IgD-negative memory B cell (primary cell): ENCODE measurements around the gene PSMD8. TPM values are rescaled to one million over a fixed set of nuclear protein-coding genes. Genes with fewer than 3 reads are reported as not detected.
A peak's percentile ranks its signal among the peaks of the same experiment; 100 is the strongest.
"Not testable (repeated sequence)": the region's sequence is repeated elsewhere in the genome, so short reads cannot be mapped to it uniquely, and the experiment has no call there.

Experiments
- H3K27ac Mint-ChIP-seq, 3 donors: one replicate each; pipeline ENCODE4 v1.8.0; 2020 to 2022; ENCODE audit warnings: mild to moderate bottlenecking in 3 of 3, mixed read lengths in 3 of 3, moderate library complexity in 1 of 3
- H3K27me3 Mint-ChIP-seq: one replicate; pipeline ENCODE4 v1.8.0; 2021; ENCODE audit warnings: mixed read lengths
- H3K36me3 Mint-ChIP-seq: one replicate; pipeline ENCODE4 v1.8.0; 2020; ENCODE audit warnings: mild to moderate bottlenecking, mixed read lengths
- H3K4me1 Mint-ChIP-seq, 3 donors: one replicate each; pipeline ENCODE4 v1.8.0; 2020 to 2022; ENCODE audit warnings: mixed read lengths in 3 of 3, mild to moderate bottlenecking in 1 of 3
- H3K4me3 Mint-ChIP-seq, 4 donors: one replicate each; pipeline ENCODE4 v1.8.0; 2020 to 2022; ENCODE audit warnings: mild to moderate bottlenecking in 4 of 4, mixed read lengths in 4 of 4, moderate library complexity in 3 of 4
- H3K9me3 Mint-ChIP-seq, 3 donors: one replicate each; pipeline ENCODE4 v1.8.0; 2020 to 2021; ENCODE audit warnings: mixed read lengths in 3 of 3, mild to moderate bottlenecking in 1 of 3
- polyA plus RNA-seq: library from polyadenylated mRNA; unstranded; fragments of 300-500 nt; fragmentation: Illumina TruSeq; gene quantifications from one replicate; pipeline ENCODE4 v1.2.3, GENCODE V29; 2021

Gene PSMD8
- polyA plus RNA-seq, 1 donor from 2014 or later = 191 TPM

DNA sequence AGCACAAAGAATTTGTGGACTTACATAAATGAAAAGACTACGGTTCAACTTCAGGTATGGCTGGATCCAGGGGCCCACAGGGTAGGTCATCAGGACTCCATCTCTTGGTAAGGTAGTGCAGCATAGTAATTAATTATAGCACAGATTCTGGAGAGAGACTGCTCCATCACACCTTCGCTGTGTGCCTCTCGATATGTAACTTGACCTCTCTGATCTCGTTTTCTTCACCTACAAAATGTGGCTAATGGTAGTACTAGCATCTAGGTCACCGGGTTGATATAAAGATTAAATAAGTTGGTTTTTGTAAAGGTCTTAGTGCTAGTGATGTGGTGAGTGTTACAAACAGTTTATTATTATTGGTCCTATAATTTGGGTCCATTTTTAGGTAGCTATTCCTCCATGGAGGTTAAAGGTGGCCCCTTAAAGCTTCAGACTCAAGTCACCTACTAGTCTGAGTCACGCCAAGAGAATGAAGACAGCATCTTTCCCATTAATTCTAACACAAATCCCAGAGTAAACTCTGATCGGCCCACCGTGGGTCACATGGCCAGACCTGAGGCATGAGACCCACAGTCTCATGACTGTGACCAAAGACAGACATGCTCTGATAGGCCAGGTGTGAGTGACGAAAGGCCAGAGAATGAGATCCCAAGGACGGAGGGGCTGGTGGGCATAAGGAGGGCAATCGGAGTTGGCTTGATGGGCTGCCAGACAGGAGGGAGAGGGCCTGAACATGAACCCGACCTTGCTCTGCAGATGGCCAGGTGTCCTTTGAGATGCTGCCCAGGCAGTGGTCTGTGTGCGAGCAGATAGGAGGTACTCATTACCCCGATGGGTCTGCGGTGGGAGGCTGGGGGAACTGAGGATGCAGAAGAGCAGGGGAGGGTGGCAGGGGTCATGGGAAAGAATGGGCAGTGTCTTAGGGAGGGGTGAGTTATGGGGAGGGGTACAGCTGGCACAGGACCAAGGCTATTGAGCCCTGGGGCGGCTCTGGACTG is 18.3 kb upstream of the PSMD8 start:
- peaks cover 0 to 3% (median 1%) of the 10 kb centered on the region in 3 donors for H3K4me1 Mint-ChIP-seq
- no peaks in the 10 kb centered on the region for H3K36me3 Mint-ChIP-seq
- no peak overlapping the region for H3K27ac Mint-ChIP-seq
- H3K9me3 Mint-ChIP-seq = no peaks in the 10 kb centered on the region
- no peak overlapping the region for H3K4me3 Mint-ChIP-seq
- H3K27me3 Mint-ChIP-seq = peaks cover 3% of the 10 kb centered on the region

DNA sequence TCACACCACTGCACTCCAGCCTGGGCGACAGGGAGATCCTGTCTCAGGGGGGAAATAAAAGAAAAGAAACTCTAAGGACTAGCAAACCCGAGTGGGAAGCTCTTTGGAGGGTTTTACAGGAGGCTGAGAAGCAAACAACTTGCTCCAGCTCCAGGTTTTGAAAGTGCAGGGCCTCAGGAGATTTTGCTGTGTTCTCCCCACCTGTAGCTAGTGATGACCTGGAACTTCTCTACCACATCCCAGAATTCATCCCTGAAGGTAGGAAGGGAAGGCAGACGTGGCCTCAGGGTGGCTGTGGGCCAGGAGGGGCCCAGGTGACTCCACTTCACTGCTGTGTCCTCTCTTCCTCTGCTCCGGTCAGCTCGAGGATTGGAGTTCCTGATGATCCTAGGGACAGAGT is 16.3 kb upstream of the PSMD8 start:
- peaks cover 3% of the 10 kb centered on the region for H3K27me3 Mint-ChIP-seq
- no peaks in the 10 kb centered on the region for H3K36me3 Mint-ChIP-seq
- H3K4me3 Mint-ChIP-seq = no peak overlapping the region
- peaks cover 0 to 7% (median 4%) of the 10 kb centered on the region in 3 donors for H3K4me1 Mint-ChIP-seq
- H3K9me3 Mint-ChIP-seq = no peaks in the 10 kb centered on the region
- no peak overlapping the region for H3K27ac Mint-ChIP-seq

DNA sequence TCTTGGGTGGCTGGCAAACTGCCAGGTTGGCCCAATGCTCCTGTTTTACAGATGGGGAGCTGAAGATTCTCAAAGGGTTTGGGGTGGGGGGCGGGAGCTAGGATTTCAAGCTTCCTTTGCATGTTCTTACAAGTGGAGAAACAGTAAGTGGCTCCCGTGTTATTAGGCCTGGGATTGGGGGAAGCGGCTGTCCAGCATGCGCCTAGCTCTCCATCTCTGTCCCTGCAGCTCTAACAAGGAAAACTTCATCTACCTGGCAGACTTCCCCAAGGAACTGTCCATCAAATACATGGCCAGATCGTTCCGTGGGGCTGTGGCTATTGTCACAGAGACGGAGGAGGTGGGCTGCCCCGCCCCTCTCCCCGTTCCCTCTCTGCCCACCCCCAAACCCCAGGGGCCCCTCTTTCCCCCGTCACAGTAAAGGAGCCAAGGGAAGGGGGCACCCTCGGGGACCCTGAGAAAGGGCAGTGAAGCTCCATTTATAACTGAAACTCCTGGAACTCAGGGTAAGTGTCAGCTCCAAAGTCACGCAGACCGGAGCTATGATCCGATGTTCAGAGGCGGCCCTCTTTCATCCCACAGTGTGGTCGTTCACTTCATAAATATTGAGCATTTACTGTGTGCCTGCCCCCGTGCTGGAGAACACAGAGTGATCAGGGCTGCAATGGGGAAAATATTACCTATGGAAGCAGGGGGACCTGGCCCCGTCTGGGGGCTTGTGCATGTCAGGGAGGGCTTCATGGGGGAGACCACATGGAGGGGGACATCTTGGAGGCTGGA is 14.9 kb upstream of the PSMD8 start:
- H3K9me3 Mint-ChIP-seq = no peaks in the 10 kb centered on the region
- peaks cover 3% of the 10 kb centered on the region for H3K27me3 Mint-ChIP-seq
- H3K4me3 Mint-ChIP-seq = peak overlapping the region in 1 of 4 donors; percentile 84
- peaks cover 0 to 7% (median 4%) of the 10 kb centered on the region in 3 donors for H3K4me1 Mint-ChIP-seq
- no peaks in the 10 kb centered on the region for H3K36me3 Mint-ChIP-seq
- H3K27ac Mint-ChIP-seq = no peak overlapping the region

DNA sequence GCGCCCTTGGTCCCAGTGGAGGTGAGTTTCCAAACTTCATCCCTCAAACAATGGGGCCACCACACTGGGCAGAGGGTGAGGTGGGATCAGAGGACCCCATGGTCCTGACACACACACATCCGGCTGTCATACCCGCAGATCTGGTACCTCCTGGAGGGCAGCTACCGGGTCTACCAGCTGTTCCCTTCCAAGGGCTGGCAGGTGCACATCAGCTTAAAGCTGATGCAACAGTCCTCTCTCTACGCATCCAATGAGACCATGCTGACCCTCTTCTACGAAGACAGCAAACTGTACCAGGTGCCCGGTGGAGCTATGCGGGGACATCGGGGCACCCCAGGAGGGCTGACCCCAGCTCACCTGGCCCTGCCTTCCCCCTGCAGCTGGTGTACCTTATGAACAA is 14.0 kb upstream of the PSMD8 start:
- peaks cover 3% of the 10 kb centered on the region for H3K27me3 Mint-ChIP-seq
- H3K9me3 Mint-ChIP-seq = no peaks in the 10 kb centered on the region
- peaks cover 0 to 7% (median 4%) of the 10 kb centered on the region in 3 donors for H3K4me1 Mint-ChIP-seq
- H3K4me3 Mint-ChIP-seq = peak overlapping the region in 3 of 4 donors; percentile 34 to 84 (median 41)
- peak overlapping the region in 1 of 3 donors; percentile 47 for H3K27ac Mint-ChIP-seq
- no peaks in the 10 kb centered on the region for H3K36me3 Mint-ChIP-seq

DNA sequence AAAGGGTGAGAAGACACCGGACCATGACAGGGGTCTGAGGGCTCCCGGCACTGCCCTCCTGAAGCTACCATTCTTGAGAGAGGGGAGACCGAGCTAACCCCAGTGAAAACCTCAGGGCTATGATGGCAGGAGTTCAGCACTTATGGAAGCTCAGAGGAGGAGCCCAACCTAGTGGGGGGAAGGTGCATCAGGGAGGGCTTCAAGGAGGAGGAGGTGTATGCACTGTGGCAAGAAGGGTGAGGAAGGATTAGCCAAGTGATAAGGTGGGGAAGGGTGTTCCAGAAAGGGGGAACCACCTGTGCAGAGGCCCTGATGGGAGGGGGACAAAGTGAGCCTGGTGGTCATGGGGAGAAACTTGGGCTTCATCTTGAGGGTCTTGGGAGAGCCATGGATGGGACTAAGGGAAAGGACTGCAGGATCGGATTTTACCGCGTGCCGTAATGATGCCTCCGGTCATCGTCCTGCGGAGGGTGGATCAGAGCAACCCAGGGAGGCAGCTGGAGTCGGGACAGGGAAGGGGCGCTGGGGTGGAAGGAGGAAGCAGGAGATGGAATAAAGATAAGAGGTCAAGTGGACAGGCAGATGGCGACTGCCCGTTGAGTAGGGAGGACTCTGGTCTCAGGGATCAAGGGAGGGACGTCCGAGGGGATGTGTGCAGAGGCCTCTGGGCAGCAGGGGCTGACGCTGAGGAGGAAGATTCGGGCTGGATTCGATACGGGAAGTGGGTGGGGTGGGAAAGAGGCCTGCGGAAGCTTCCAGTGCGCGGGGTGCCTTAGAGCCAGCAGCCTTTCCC is 13.3 kb upstream of the PSMD8 start:
- Mint-ChIP-seq H3K27ac (peak overlapping the region; percentile 37 to 47 (median 39)), H3K4me3 (peak overlapping the region; percentile 84 to 95 (median 90)), H3K9me3 (no peaks in the 10 kb centered on the region), H3K36me3 (no peaks in the 10 kb centered on the region), H3K4me1 (peaks cover 0 to 7% (median 4%) of the 10 kb centered on the region in 3 donors), H3K27me3 (peaks cover 3% of the 10 kb centered on the region)

DNA sequence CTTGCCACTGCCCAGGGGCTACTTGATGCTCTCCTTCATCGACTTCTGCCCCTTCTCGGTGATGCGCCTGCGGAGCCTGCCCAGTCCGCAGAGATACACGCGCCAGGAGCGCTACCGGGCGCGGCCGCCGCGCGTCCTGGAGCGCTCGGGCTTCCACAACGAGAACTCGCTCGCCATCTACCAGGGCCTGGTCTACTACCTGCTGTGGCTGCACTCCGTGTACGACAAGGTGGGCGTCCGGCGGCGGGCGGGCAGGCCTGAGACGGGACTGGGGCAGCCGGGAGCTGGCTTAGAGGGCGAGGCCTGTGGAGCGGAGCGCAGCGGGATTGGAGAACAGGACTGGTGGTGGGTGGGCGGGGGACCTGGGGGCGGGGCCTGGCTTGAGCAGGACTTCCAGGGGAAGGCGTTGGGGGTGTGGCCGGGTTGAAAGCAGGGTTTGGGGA is 12.7 kb upstream of the PSMD8 start:
- H3K27me3 Mint-ChIP-seq = peaks cover 3% of the 10 kb centered on the region
- no peak overlapping the region for H3K27ac Mint-ChIP-seq
- H3K4me1 Mint-ChIP-seq = peaks cover 0 to 7% (median 4%) of the 10 kb centered on the region in 3 donors
- no peaks in the 10 kb centered on the region for H3K9me3 Mint-ChIP-seq
- no peaks in the 10 kb centered on the region for H3K36me3 Mint-ChIP-seq
- H3K4me3 Mint-ChIP-seq = peak overlapping the region; percentile 84 to 95 (median 90)

DNA sequence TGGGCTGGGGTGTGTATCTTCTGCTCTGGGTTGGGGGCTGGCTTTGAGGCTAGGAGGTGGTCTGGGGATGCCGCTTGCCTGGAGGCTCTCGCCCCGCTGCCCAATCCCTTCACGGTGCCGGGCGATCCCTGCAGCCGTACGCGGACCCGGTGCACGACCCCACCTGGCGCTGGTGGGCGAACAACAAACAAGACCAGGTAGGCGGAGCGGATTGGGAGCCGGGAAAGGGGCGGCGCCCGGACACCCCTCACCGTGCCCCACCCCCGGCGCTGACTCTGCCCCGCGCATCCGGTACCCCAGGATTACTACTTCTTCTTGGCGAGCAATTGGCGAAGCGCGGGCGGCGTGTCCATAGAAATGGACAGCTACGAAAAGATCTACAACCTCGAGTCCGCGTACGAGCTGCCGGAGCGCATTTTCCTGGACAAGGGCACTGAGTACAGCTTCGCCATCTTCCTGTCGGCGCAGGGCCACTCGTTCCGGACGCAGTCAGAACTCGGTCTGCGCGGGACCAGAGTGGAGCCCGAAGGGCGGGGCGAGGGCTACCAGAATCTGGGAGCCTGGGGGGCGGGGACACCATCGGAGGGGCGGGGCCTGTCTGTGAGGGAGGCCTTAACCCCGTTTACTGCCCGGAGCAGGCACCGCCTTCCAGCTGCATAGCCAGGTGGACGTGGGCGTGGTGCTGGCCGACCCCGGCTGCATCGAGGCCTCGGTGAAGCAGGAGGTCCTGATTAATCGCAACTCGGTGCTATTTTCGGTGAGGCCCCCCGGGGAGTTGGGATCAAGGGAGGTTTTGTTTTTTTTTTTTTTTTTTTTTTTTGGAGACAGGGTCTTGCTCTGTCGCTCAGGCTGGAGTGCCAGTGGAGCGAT is 12.1 kb upstream of the PSMD8 start:
- H3K4me3 Mint-ChIP-seq = peak overlapping the region; percentile 84 to 95 (median 90)
- no peaks in the 10 kb centered on the region for H3K36me3 Mint-ChIP-seq
- no peaks in the 10 kb centered on the region for H3K9me3 Mint-ChIP-seq
- H3K27ac Mint-ChIP-seq = peak overlapping the region in 1 of 3 donors; percentile 53
- H3K27me3 Mint-ChIP-seq = peaks cover 3% of the 10 kb centered on the region
- H3K4me1 Mint-ChIP-seq = peaks cover 0 to 7% (median 4%) of the 10 kb centered on the region in 3 donors

DNA sequence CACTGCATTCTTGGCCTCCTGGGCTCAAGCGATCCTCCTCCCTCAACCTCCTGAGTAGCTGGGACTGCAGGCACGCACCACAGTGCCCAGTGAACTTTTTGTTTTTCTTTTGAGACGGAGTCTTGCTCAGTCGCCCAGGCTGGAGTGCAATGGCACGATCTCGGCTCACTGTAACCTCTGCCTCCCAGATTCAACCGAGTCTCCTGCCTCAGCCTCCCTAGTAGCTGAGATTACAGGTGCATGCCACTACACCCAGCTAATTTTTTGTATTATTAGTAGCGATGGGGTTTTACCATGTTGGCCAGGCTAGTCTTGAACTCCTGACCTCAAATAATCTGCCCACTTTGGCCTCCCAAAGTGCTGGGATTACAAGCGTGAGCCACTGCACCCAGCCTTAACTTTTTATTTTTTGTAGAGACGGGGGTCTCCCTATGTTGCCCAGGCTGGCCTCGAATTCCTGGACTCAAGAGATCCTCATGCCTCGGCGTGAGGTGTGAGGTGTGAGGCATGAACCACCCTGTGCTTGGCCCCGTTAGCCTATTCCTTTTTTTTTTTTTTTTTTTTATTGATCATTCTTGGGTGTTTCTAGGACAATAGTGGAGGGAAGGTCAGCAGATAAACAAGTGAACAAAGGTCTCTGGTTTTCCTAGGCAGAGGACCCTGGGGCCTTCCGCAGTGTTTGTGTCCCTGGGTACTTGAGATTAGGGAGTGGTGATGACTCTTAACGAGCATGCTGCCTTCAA is 11.3 kb upstream of the PSMD8 start:
- H3K27ac Mint-ChIP-seq, H3K4me1 Mint-ChIP-seq, H3K27me3 Mint-ChIP-seq, H3K36me3 Mint-ChIP-seq, H3K9me3 Mint-ChIP-seq: not testable (repeated sequence)
- H3K4me3 Mint-ChIP-seq = peak overlapping the region; percentile 23 to 86 (median 65)

DNA sequence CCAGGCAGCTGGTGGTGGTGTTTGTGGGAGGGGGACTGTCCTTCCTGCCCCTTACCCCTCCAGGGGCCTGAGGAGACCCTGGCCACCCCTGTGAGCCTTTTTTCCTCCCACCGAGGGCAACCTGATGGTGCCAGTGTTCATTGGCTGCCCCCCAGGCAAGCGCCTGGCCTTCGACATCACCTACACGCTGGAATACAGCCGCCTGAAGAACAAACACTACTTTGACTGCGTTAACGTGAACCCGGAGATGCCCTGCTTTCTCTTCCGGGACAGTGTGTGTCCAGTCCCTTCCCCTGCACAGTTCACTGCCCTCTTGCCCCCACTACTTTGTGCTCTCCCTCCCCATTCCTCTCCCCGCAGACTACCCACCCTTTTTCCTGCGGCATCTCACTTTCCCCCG is 7.3 kb upstream of the PSMD8 start:
- Mint-ChIP-seq H3K27ac (no peak overlapping the region), H3K9me3 (no peaks in the 10 kb centered on the region), H3K4me3 (peak overlapping the region in 1 of 4 donors; percentile 26), H3K36me3 (no peaks in the 10 kb centered on the region), H3K27me3 (peaks cover 8% of the 10 kb centered on the region), H3K4me1 (no peaks in the 10 kb centered on the region)

DNA sequence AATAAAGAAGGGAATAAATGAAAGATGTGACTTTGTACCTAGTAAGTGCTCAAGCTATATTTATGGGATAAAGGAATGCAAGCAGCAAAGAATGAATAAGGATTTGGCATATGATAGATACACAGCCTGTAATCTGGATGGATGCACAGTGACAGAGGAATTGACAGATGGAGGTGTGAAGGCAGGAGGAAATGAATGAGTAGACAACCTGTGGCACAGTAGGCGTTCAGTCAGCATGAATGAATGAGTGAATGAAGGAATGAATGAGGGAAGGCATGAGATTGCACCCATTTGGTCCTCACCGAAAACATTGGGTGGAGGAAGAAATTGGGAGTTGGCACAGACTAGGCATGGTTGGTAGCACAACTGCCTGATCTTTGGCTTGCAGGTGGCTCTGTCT is 4.8 kb upstream of the PSMD8 start:
- Mint-ChIP-seq H3K4me3 (no peak overlapping the region), H3K27ac (no peak overlapping the region), H3K4me1 (peaks cover 2 to 4% (median 3%) of the 10 kb centered on the region in 3 donors)

DNA sequence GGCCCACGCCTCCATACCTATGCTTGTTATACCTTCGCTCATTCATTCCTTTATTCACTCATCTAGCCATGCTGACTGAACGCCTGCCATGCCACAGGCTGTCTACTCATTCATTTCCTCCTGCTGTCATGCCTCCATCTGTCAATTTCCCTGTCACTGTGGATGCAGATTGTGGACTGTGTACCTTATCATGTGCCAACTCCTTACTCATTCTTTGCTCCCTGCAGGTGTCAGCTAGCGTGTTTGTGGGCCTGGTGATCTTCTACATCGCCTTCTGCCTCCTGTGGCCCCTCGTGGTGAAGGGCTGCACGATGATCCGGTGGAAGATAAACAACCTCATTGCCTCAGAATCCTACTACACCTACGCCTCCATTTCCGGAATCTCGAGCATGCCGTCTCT is 4.1 kb upstream of the PSMD8 start:
- H3K4me1 Mint-ChIP-seq = peaks cover 9 to 10% (median 9%) of the 10 kb centered on the region in 3 donors
- peak overlapping the region in 1 of 3 donors; percentile 9 for H3K27ac Mint-ChIP-seq
- peaks cover 8% of the 10 kb centered on the region for H3K27me3 Mint-ChIP-seq
- peaks cover 5% of the 10 kb centered on the region for H3K36me3 Mint-ChIP-seq
- H3K4me3 Mint-ChIP-seq = peak overlapping the region in 1 of 4 donors; percentile 12
- H3K9me3 Mint-ChIP-seq = no peaks in the 10 kb centered on the region

More for the DNA sequence above, 4.8 kb upstream of the PSMD8 start:
- H3K27me3 Mint-ChIP-seq = peaks cover 8% of the 10 kb centered on the region
- peaks cover 4% of the 10 kb centered on the region for H3K36me3 Mint-ChIP-seq
- no peaks in the 10 kb centered on the region for H3K9me3 Mint-ChIP-seq

DNA sequence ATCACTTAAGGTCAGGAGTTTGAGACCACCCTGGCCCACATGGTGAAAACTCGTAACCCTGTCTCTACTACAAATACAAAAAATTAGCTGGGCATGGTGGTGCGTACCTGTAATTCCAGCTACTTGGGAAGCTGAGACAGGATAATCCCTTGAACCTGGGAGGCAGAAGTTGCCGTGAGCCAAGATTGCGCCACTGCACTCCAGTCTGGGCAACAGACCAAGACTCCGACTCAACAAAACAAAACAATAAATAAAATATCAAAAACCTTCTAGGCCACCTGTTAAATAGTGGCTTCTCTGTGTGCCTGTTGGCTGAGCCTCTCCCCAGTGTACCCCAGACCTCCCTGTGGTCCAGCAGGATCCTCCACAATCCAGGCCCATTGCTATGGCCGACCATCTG is 3.3 kb upstream of the PSMD8 start:
- H3K36me3 Mint-ChIP-seq = peaks cover 5% of the 10 kb centered on the region

DNA sequence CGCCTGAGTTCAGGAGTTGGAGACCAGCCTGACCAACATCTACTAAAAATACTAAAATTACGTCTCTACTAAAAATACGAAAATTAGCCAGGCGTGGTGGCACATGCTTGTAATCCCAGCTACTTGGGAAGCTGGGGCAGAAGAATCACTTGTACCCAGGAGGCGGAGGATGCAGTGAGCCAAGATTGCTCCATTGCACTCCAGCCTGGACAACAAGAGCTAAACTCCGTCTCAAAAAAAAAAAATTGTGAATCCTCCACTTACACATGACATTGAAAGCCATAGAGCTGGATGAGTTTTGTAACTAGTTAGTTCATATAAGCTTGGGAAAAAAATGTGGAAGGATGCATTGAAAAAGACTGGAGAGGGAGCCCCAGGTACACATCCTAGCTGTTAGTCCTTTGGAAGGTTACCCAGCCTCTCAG is 452 bp upstream of the PSMD8 start:
- Mint-ChIP-seq H3K4me3 (peak overlapping the region; percentile 99), H3K4me1 (peaks cover 12 to 21% (median 20%) of the 10 kb centered on the region in 3 donors), H3K27ac (peak overlapping the region; percentile 76 to 97 (median 96)), H3K9me3 (no peaks in the 10 kb centered on the region), H3K36me3 (peaks cover 5% of the 10 kb centered on the region), H3K27me3 (peaks cover 8% of the 10 kb centered on the region)

More for the DNA sequence above, 3.3 kb upstream of the PSMD8 start:
- H3K4me3 Mint-ChIP-seq = no peak overlapping the region
- H3K9me3 Mint-ChIP-seq = no peaks in the 10 kb centered on the region
- peaks cover 12 to 17% (median 15%) of the 10 kb centered on the region in 3 donors for H3K4me1 Mint-ChIP-seq
- peaks cover 8% of the 10 kb centered on the region for H3K27me3 Mint-ChIP-seq
- H3K27ac Mint-ChIP-seq = no peak overlapping the region
